Fibroblast of lung (primary cell): Measurements from ENCODE around the gene PARP8.

ENCODE experiments used
- CTCF ChIP-seq, 2 donors: IDR thresholded peaks in 1 of 2; conservative IDR thresholded peaks in 1 of 2; 1 replicate in 1 of 2; 2 replicates in 1 of 2; pipeline ENCODE4 v1.5.1; 2011 to 2012; ENCODE audit warnings: low read length in 2 of 2, control low read depth in 1 of 2, inconsistent platforms in 1 of 2, low read depth in 1 of 2, mild to moderate bottlenecking in 1 of 2
- EZH2 ChIP-seq: IDR thresholded peaks from 2 replicates; pipeline ENCODE4 v1.5.1; 2012; ENCODE audit warnings: low read length, control low read depth, mild to moderate bottlenecking; ENCODE audit errors: missing control alignments

- TF ChIP-seq CTCF (conservative IDR thresholded peaks at IDR 0.05 in 1 of 2, IDR thresholded peaks at IDR 0.05 in 1 of 2; ENCODE audit: low read depth in 1 of 2, low read length in 2 of 2), result no peak
- no peak for TF ChIP-seq EZH2
These were observed 53.7 kb downstream of the PARP8 start for GRCh38 chr5:50720061-50720710.
